AG09319 (cell line): ENCODE results near the gene EYS.

Experiments used
- DNase-seq: peaks from one replicate; pipeline ENCODE4 v3.0.0-alpha.2; 2010; ENCODE audit warnings: low read depth; ENCODE audit errors: extremely low read depth
- TF ChIP-seq, protein P1 (sequence below): IDR thresholded peaks from 2 replicates; pipeline ENCODE4 v1.5.1; 2011; ENCODE audit warnings: low read depth, mild to moderate bottlenecking, inconsistent platforms, low read length, moderate library complexity

Gene EYS

GRCh38 chr6:63783096-63783495 lies 1923.9 kb downstream of the EYS start:
- TF ChIP-seq, protein P1, sequence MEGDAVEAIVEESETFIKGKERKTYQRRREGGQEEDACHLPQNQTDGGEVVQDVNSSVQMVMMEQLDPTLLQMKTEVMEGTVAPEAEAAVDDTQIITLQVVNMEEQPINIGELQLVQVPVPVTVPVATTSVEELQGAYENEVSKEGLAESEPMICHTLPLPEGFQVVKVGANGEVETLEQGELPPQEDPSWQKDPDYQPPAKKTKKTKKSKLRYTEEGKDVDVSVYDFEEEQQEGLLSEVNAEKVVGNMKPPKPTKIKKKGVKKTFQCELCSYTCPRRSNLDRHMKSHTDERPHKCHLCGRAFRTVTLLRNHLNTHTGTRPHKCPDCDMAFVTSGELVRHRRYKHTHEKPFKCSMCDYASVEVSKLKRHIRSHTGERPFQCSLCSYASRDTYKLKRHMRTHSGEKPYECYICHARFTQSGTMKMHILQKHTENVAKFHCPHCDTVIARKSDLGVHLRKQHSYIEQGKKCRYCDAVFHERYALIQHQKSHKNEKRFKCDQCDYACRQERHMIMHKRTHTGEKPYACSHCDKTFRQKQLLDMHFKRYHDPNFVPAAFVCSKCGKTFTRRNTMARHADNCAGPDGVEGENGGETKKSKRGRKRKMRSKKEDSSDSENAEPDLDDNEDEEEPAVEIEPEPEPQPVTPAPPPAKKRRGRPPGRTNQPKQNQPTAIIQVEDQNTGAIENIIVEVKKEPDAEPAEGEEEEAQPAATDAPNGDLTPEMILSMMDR: no peak
- DNase-seq: no peak

GRCh38 chr6:63774961-63775360 lies 1932.1 kb downstream of the EYS start:
- TF ChIP-seq, protein P1: no peak
- DNase-seq: no peak

GRCh38 chr6:63773200-63773599 lies 1933.8 kb downstream of the EYS start:
- DNase-seq: no peak
- TF ChIP-seq, protein P1: no peak

DNA sequence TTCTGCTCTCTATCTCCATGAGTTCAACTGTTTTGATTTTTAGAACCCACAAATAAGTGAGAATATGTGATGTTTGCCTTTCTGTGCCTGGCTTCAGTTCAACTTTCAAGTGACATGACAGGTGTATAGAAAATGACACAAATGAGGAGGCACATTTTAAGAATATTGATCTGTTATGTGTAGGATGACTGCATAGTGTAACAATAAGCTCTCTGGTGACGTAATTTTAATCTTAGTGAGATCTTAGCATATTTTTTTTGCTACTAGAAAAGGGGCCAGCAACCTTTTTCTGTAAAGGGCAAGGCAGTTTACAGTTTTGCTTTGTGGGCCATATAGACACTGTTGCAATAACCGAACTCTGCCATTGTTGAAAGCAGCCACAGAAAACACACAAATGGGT lies 1941.2 kb downstream of the EYS start:
- TF ChIP-seq, protein P1: no peak
- no peak for DNase-seq

DNA sequence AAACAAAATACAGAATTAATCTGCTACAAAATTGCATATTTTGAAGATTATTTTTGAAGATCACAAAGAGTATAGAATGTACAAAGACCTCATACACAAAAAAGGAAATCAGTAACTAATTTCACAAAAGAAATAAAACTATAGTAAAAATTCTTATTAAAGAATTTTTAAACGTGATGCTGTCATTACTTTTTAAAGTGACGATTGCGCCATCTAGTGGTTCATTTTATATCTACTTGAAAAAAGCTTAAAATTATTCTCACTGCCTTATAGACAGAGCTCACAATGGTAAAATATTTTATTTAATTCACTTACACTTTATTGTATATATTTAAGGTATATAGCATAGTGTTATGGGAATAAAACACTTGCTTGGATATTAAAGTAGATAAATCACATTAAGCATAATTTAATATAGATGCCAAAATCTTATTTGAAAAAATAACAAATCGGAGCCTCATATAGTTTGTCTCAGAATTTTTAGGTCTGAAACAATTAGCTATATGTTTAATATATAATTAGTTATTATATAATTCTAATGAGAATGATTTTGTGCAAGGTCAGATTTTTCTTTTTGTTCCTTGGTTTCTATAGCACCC lies 1942.6 kb downstream of the EYS start:
- peak; percentile 2 for DNase-seq
- TF ChIP-seq, protein P1: peak; percentile 22

GRCh38 chr6:63760199-63760598 lies 1946.8 kb downstream of the EYS start:
- no peak for DNase-seq
- TF ChIP-seq, protein P1: no peak

GRCh38 chr6:63759605-63760105 lies 1947.4 kb downstream of the EYS start:
- TF ChIP-seq, protein P1: no peak
- DNase-seq: no peak
